ENCODE measurements around the gene SLCO3A1. TPM values are rescaled to one million over a fixed set of nuclear protein-coding genes. Genes with fewer than 3 reads are reported as not detected.
A peak's percentile ranks its signal among the peaks of the same experiment; 100 is the strongest.

Gene SLCO3A1
- total RNA-seq, 2 experiments from 2014 or later = 8.5 to 40.0 TPM

DNA sequence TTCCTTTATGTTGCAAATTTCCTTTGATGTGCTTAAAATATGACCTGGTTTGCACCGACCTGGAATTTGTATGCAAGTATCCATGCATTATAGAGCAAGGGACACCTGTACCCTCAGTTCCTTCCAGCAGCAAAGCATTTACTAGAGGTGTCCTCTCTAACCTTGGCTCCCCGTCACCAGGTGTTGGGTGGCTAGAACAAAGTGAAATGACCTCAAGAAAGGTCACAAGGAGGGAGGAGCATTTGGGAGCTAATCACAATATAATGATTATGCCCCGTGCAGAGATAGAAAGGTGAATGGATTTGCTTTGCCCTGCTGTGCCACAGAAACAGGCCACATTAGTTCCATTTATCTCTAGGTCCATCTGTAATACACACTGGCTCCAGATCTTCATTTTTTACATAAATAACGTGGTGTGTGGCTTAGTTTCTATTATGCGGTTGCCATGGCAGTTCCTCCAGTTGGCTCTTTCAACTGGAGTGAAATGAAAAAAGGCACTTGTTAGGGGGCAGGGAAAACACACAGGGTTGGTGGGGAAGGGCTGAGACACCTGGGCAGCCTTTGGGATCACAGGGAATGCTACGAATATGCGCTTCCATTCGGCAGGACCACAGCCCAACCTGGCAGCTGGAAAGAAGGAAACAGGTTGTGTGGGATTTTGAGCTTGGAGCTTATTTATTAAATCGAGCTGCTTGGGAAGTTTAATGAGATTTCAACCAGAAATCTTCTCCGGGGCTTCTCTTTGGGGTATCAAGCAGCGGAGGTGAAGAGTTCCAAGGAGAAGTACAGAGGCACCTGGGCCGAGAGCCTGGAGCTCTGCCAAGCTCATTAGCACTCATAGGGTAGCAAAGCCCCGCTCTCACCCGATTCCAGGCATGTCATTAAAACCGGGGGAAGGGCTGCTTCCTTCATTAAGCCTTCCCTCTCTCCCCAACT is 306.7 kb downstream of the SLCO3A1 start:
- Histone ChIP-seq H4K20me1 (ENCODE audit: insufficient read depth, low read length) (no peaks in the 10 kb centered on the region), H3K9me3 (ENCODE audit: low read length) (no peaks in the 10 kb centered on the region), H2AFZ (ENCODE audit: low read length) (no peak overlapping the region), H3K9me2 (ENCODE audit: insufficient read depth, low read length) (no peaks in the 10 kb centered on the region), H3K4me3 (ENCODE audit: low read depth, low read length, poor library complexity, severe bottlenecking) (no peak overlapping the region), H3K4me2 (ENCODE audit: low read length) (peak overlapping the region; percentile 68; the same call in 1 of the 2 replicates), H3K79me2 (ENCODE audit: insufficient read depth, low read depth, low read length) (no peaks in the 10 kb centered on the region), H3K27ac (ENCODE audit: low read depth, low read length, poor library complexity, severe bottlenecking) (no peak overlapping the region), H3K4me1 (ENCODE audit: insufficient read depth, low read length, poor library complexity, severe bottlenecking) (peaks cover 15% of the 10 kb centered on the region), H3K36me3 (ENCODE audit: insufficient read depth, low read length) (peaks cover 9% of the 10 kb centered on the region; the same call in 1 of the 2 replicates)
- TF ChIP-seq EZH2phosphoT487 (IDR thresholded peaks at IDR 0.05; ENCODE audit: borderline replicate concordance, low read depth, low read length) (no peak), CTCF (conservative IDR thresholded peaks at IDR 0.05; ENCODE audit: low read length) (no peak)
- no TSS peak for BruUV-seq (replicated peaks)
- ChIA-PET POLR2A (interaction anchor here (0.5 to 0.8 kb wide), 5 partner anchors 8 to 1262 kb away, joined by 3 read pairs; no protein-coding TSS in a partner anchor), CTCF (ENCODE audit: unreplicated experiment) (no interaction called here)
- no peak for DNase-seq (ENCODE audit: low spot score)
- intact Hi-C loops (cut with micrococcal nuclease; ENCODE audit: unreplicated experiment) = no loop called here

GRCh38 chr15:92161039-92161670 is 307.6 kb downstream of the SLCO3A1 start:
- Histone ChIP-seq H3K4me1 (ENCODE audit: insufficient read depth, low read length, poor library complexity, severe bottlenecking) (peaks cover 15% of the 10 kb centered on the region), H3K27ac (ENCODE audit: low read depth, low read length, poor library complexity, severe bottlenecking) (peak overlapping the region; percentile 36), H2AFZ (ENCODE audit: low read length) (peak overlapping the region; percentile 36; the same call in 1 of the 2 replicates), H3K36me3 (ENCODE audit: insufficient read depth, low read length) (peaks cover 9% of the 10 kb centered on the region; the same call in 1 of the 2 replicates), H3K4me2 (ENCODE audit: low read length) (peak overlapping the region; percentile 68), H3K4me3 (ENCODE audit: low read depth, low read length, poor library complexity, severe bottlenecking) (peak overlapping the region; percentile 24), H3K9me3 (ENCODE audit: low read length) (no peaks in the 10 kb centered on the region), H3K9me2 (ENCODE audit: insufficient read depth, low read length) (no peaks in the 10 kb centered on the region), H4K20me1 (ENCODE audit: insufficient read depth, low read length) (no peaks in the 10 kb centered on the region), H3K79me2 (ENCODE audit: insufficient read depth, low read depth, low read length) (no peaks in the 10 kb centered on the region)
- ChIA-PET POLR2A (interaction anchor here (0.8 kb wide), 1 partner anchor 27 kb away, joined by 3 read pairs; no protein-coding TSS in a partner anchor), CTCF (ENCODE audit: unreplicated experiment) (no interaction called here)
- TF ChIP-seq CTCF (conservative IDR thresholded peaks at IDR 0.05; ENCODE audit: low read length) (no peak), EZH2phosphoT487 (IDR thresholded peaks at IDR 0.05; ENCODE audit: borderline replicate concordance, low read depth, low read length) (no peak)
- no TSS peak for BruUV-seq (replicated peaks)
- DNase-seq (ENCODE audit: low spot score) = peak; percentile 42
- intact Hi-C loops (cut with micrococcal nuclease; ENCODE audit: unreplicated experiment) = no loop called here
